Measurements from ENCODE around the gene POU4F1.

Gene POU4F1

DNA sequence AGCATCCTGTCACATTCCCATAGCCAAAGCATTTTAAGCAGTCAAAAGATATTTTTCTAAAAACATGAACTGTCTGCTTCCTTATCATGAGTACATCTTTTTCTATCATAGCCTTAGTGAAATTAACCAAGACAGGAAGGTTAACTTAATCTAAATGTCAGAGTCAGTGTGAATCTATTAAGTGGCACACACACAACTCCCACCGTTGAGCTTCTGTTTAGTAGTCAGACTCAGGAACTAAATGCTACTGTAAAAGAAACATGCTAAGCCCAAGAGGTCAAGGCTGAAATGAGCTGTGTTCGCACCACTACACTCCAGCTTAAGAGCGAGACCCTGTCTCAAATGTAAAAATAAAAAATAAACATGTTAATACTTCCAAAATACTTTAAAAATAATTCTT, 7.7 kb upstream of the POU4F1 start:
- H3K4me3 ChIP-seq (ENCODE audit: low read depth, low read length): no peak overlapping the region
- TF ChIP-seq, protein P1, sequence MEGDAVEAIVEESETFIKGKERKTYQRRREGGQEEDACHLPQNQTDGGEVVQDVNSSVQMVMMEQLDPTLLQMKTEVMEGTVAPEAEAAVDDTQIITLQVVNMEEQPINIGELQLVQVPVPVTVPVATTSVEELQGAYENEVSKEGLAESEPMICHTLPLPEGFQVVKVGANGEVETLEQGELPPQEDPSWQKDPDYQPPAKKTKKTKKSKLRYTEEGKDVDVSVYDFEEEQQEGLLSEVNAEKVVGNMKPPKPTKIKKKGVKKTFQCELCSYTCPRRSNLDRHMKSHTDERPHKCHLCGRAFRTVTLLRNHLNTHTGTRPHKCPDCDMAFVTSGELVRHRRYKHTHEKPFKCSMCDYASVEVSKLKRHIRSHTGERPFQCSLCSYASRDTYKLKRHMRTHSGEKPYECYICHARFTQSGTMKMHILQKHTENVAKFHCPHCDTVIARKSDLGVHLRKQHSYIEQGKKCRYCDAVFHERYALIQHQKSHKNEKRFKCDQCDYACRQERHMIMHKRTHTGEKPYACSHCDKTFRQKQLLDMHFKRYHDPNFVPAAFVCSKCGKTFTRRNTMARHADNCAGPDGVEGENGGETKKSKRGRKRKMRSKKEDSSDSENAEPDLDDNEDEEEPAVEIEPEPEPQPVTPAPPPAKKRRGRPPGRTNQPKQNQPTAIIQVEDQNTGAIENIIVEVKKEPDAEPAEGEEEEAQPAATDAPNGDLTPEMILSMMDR (IDR thresholded peaks at IDR 0.05; ENCODE audit: borderline replicate concordance, insufficient read depth, low read depth, low read length): no peak

DNA sequence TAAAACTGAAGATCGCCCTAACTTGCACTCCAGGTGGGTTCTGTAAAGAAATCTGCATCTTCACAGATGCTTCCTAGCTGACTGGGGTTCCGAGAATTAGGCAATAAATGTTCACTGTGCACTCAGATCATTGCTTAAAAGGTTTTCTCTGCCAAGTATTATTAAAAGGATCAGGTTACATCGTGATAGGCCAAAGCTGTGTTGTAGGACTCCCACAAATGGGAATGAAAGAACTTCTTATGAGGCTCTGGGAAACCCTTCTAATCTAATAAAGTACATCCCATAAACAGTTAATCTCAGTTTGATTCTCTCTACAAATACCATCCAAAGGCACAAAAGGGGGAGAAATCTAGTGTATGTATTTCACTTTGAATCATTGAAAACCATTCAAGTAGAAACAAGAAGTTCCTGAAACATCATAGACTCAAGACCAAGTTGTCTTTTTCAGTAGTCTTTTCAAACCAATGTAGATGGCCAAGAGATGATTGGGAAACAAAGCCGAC, 7.1 kb upstream of the POU4F1 start:
- TF ChIP-seq, protein P1 (IDR thresholded peaks at IDR 0.05; ENCODE audit: borderline replicate concordance, insufficient read depth, low read depth, low read length): no peak
- no peak overlapping the region for H3K4me3 ChIP-seq (ENCODE audit: low read depth, low read length)

DNA sequence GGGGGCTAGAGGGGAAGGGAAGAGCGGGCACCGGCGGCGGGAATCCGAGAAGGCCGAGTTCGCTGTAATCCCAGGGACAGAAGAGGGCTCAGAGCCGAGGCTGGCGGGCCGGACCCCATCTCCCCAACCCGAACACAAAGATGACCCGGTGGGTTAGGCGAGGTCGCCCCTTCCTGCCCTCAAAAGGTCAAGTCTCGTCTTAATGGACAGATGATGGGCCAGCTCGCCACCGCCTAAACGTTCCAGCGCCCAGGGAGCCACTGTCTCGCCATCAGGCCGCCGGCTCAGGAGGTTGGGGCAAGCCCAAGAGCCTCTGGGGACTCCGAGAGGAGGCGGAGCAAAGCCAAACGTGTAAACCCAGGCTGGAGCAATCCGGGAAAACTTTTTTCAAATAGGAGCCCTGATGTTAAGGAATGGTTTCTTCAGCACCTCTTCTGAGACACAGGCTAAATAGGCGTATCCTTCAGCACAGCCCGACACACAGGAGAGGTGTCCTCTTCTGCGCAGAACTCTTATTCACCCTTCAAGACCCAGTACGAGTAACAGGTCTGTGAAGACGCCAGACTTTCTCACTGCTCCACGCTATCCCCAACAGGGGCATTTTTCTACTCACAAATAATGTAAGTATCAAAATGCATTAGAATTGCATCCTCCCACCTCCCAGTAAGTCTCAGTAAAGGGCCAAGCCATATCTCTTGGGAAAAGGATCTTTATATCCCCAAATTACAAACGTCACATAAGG, 6.3 kb upstream of the POU4F1 start:
- H3K4me3 ChIP-seq (ENCODE audit: low read depth, low read length): peak overlapping the region; percentile 10
- TF ChIP-seq, protein P1 (IDR thresholded peaks at IDR 0.05; ENCODE audit: borderline replicate concordance, insufficient read depth, low read depth, low read length): no peak

DNA sequence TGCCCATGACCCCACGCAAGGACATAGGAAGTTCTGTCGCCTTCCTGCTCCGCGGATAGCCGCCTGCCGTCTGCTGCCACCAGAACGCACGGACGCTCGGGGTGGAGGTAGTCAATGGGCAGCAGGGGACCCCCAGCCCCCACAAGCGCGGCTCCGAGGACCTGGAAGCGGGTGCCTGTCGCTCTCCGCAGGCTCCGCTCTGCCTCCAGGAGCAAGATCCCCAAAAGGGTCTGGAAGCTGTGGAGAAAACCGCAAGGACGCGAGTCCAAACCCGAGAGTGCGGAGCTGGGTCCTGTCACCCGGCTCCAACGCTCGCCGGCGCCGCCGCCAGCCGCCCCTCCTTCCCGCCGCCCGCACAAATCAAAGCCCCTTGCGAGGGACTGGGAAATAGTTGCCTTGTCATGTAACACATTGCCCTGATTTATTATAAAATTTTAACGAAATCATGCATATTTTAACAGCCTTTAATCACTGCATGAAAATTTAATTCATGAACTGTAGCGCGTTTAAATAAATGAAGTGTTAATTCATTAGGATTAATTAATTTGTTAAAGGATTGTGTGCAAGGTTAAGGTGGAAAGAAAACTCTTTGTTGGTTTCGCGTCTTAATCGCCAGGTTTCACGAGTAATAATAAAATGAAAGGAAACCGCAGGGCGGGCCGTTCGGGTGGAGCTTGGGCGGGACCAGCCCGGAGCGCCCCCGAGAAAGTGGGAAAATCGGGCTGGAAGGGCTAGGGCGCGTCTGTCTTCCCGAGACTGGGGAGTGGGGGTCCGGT, 5.5 kb upstream of the POU4F1 start:
- TF ChIP-seq, protein P1 (IDR thresholded peaks at IDR 0.05; ENCODE audit: borderline replicate concordance, insufficient read depth, low read depth, low read length): no peak
- peak overlapping the region; percentile 34 for H3K4me3 ChIP-seq (ENCODE audit: low read depth, low read length)

DNA sequence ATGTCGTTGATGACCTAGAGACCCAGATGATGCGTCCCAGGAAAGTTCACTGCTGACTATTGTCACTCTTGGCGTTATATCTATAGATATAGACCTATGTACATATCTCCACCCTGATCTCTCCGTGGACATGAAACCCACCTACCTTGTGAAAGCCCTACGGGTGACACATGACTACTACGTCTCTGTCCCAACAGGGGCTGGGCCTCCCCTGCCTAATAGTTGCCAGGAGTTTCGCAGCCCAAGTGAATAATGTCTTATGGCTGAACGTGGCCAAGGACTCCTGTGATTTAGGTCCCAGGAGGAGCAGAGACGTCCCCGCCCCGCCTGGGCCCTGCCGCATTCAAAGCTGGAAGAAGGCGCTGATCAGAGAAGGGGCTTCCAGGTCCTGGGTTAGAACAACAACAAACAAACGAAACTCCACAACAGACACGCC, 4.9 kb upstream of the POU4F1 start:
- TF ChIP-seq, protein P1 (IDR thresholded peaks at IDR 0.05; ENCODE audit: borderline replicate concordance, insufficient read depth, low read depth, low read length): no peak
- peak overlapping the region; percentile 34 for H3K4me3 ChIP-seq (ENCODE audit: low read depth, low read length)

DNA sequence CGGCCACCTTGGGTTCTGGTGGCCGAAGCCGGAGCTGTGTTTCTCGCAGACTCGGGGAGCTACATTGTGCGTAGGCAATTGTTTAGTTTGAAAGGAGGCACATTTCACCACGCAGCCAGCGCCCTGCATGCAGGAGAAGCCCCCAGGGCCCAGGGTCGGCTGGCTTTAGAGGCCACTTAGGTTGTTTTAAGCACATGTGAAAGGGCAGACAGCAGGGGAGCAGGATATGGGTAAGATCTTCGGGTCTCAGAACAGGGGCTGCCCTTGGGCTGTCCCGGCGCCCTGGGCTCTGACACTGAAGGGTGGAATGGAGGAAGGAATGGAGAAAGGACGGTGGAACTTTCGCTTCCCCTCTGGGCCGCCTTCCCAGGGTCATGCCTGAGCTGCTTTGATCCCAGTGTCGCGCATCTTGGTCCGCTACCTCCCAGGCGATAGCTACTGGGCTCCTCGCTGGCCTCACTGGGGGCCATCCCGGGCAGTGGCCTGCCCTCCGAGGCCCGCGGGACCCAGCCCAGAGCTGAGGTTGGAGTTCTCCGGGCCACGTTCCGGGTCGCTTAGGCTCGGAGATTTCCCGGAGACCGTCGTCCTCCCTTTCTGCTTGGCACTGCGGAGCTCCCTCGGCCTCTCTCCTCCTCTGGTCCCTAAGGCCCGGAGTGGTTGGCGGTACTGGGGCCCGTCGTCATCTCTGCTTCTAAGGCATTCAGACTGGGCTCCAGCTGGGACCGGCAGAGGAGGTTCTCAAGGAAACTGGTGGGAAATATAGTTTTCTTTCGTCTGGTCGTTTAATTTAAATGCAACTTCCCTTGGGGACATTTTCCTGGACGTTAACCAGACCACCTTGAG, 4.3 kb upstream of the POU4F1 start:
- TF ChIP-seq, protein P1 (IDR thresholded peaks at IDR 0.05; ENCODE audit: borderline replicate concordance, insufficient read depth, low read depth, low read length): no peak
- H3K4me3 ChIP-seq (ENCODE audit: low read depth, low read length): no peak overlapping the region
